VCaP (cell line): ENCODE measurements around the gene SLC49A3.

Source experiments
- H3K27ac ChIP-seq: fragments of 450-650 bp; 2 replicates; pipeline ENCODE4 v1.5.1; 2017
- CTCF ChIP-seq: fragments of 450-650 bp; conservative IDR thresholded peaks from 2 replicates; pipeline ENCODE4 v1.5.1; 2017; ENCODE audit warnings: mild to moderate bottlenecking, moderate library complexity

The SLC49A3 gene

DNA sequence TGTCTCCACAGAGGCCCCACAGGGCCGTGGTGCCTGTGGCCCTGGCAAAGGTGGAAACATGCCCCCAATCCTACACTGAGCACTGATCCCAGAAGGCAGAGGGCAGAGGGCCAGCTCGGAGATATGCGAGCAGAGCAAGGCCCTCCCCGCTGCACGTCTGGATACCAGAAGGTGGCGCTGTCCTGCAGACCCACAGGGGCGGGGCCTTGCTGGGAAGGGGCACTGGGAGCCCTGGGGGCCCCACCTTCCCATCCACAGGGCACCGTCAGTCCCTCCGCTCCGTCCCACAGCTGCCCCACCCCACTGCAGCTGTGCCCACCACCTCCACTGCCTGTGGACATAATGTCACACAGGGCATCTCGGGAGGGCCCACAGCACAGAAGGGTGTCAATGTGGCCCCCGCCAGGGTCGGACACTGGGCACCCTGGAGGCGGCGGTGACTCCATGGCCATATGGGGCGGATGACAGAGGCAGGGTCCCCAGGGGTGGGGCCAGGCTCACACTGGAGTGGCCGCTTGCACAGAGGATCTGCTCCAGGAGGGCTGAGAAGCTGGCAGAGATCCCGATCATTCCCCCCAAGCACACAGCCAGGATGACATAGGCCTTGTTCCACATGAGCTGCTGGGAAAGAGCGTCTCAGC, 4.8 kb downstream of the SLC49A3 start:
- TF ChIP-seq CTCF = peak; percentile 79
- H3K27ac ChIP-seq = no peak overlapping the region

GRCh38 chr4:683247-683897, 5.6 kb downstream of the SLC49A3 start:
- no peak for TF ChIP-seq CTCF

GRCh38 chr4:682490-683172, 6.3 kb downstream of the SLC49A3 start:
- TF ChIP-seq CTCF = no peak
- peak overlapping the region; percentile 70; the same call in 1 of the 2 replicates for H3K27ac ChIP-seq

More at GRCh38 chr4:683247-683897, 5.6 kb downstream of the SLC49A3 start:
- H3K27ac ChIP-seq = no peak overlapping the region

DNA sequence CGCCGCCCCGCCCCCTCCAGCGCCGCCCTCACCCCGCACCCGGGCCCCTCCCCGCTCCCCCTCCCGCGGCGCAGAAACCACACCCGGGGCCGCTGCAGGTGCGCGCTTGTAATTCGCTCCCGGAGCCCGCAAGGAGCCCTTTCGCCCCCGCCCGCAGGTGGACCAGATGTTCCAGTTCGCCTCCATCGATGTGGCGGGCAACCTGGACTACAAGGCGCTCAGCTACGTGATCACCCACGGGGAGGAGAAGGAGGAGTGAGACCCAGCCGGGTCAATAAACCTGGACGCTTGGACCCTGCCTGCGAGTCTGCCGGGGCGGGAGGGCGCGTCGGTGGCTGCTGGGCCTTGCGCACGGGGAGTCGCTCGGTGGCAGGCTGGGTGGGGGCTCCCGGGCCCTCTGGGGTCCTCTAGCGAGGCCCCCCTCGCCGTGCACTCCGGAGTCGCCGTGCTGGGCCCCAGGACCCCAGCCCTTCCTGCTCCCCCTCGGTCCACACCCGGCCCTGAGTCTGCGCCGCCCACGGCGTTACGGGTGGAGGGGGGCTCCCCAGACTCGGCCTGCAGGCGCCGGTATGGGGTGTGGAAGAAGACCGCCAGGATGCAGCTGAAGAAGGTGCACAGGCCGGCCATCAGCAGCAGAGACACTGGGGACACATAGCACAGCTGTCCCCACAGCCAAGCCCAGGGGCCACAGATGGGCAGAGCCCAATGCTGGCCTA, 7.1 kb downstream of the SLC49A3 start:
- H3K27ac ChIP-seq = peak overlapping the region; percentile 70
- no peak for TF ChIP-seq CTCF

GRCh38 chr4:680928-681645, 7.9 kb downstream of the SLC49A3 start:
- peak overlapping the region; percentile 64; the same call in 1 of the 2 replicates for H3K27ac ChIP-seq
- TF ChIP-seq CTCF = no peak

DNA sequence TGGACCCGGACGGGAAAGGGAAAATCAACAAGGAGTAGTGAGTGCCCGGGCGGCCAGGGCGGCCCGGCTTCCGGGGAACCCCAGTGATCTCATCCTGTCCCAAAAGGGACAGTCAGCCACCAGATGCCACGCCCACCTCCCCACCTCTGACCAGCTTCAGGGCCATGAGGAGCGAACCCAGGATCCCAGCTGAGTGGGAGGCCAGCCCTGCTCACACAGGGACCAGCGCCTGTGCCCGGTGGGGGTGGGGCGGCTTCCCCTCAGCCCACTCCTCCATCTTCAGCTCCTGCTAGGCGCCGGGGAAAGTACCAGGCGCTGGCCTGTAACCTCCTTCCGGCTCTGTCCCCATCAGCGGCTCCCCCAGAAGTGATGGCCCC, 8.4 kb downstream of the SLC49A3 start:
- H3K27ac ChIP-seq = peak overlapping the region; percentile 64; the same call in 1 of the 2 replicates
- no peak for TF ChIP-seq CTCF
